A549 (cell line): Measurements from ENCODE around the gene ZNF821. TPM values are rescaled to one million over a fixed set of nuclear protein-coding genes. Genes with fewer than 3 reads are reported as not detected.

Source experiments
- ATAC-seq, 2 experiments: fragments of 200-7000 bp in 1 of 2; fragments of >200 bp in 1 of 2; cut with Nextera tagmentation in 1 of 2; cut with Tn5 transposase in 1 of 2; 3 replicates each; pipeline versions ENCODE4 v1.8.0 to v1.9.1; 2018 to 2020; ENCODE audit warnings: mild to moderate bottlenecking in 1 of 2, moderate library complexity in 1 of 2
- CTCF ChIA-PET: fragments of 300-600 bp; sonication (Branson Sonifier 250); formaldehyde crosslinking; extraction: SDS; loops from one replicate; lab custom pipeline; 2021; ENCODE audit warnings: antibody characterized with exemption, inconsistent platforms; lab: Yijun Ruan, JAX
- POLR2A ChIA-PET: fragments of 350-600 bp; formaldehyde crosslinking; extraction: SDS; loops from one replicate; lab custom pipeline; 2021; ENCODE audit warnings: antibody characterized with exemption, inconsistent platforms; lab: Yijun Ruan, JAX
- DNase-seq, 2 experiments: peaks; one replicate each; pipeline versions ENCODE4 v3.0.0 to v3.0.0-alpha.2; 2011 to 2016; ENCODE audit warnings: low read depth in 1 of 2, low spot score in 1 of 2
- FAIRE-seq: peaks from 2 replicates; lab custom pipeline; 2011; peaks lifted over from hg19 to GRCh38; lab: Jason Lieb, UNC
- H3K27ac ChIP-seq, 2 experiments: fragments of >200 bp; sonication (Bioruptor Twin); formaldehyde crosslinking; 3 replicates each; pipeline ENCODE4 v1.5.1; 2016 to 2017
- H3K4me1 ChIP-seq: fragments of >200 bp; sonication (Bioruptor Twin); formaldehyde crosslinking; 3 replicates; pipeline ENCODE4 v1.6.1; 2016
- H3K4me2 ChIP-seq: fragments of >200 bp; sonication (Bioruptor Twin); formaldehyde crosslinking; 3 replicates; pipeline ENCODE4 v1.6.1; 2016
- H3K4me3 ChIP-seq: fragments of >200 bp; sonication (Bioruptor Twin); formaldehyde crosslinking; 3 replicates; pipeline ENCODE4 v1.5.1; 2016
- H3K9me3 ChIP-seq: fragments of >200 bp; sonication (Bioruptor Twin); formaldehyde crosslinking; 3 replicates; pipeline ENCODE4 v1.6.1; 2016
- CBX2 ChIP-seq: fragments of 200-600 bp; sonication (generic); IDR thresholded peaks from 2 replicates; pipeline ENCODE4 v1.6.1; 2016; ENCODE audit warnings: low read depth, mild to moderate bottlenecking, borderline replicate concordance
- CBX8 ChIP-seq: fragments of 200-600 bp; sonication (generic); IDR thresholded peaks from 2 replicates; pipeline ENCODE4 v1.6.1; 2016
- CEBPB ChIP-seq, 2 experiments: fragments of >200 bp in 1 of 2; sonication (Bioruptor Twin) in 1 of 2; formaldehyde crosslinking in 1 of 2; IDR thresholded peaks; 2 replicates each; pipeline ENCODE4 v1.6.1; 2012 to 2016
- EHF ChIP-seq: fragments of 250-450 bp; sonication (Bioruptor Pico); IDR thresholded peaks from 2 replicates; pipeline ENCODE4 v1.5.0; 2020; ENCODE audit warnings: mild to moderate bottlenecking
- ESRRA ChIP-seq: fragments of 150-350 bp; IDR thresholded peaks from 2 replicates; pipeline ENCODE4 v1.6.1; 2014; ENCODE audit warnings: mild to moderate bottlenecking, low read length, borderline replicate concordance
- FOXS1 ChIP-seq: fragments of 250-450 bp; sonication (Bioruptor Pico); IDR thresholded peaks from 2 replicates; pipeline ENCODE4 v1.5.0; 2020; ENCODE audit warnings: mild to moderate bottlenecking, moderate library complexity
- HOXB13 ChIP-seq: fragments of 250-450 bp; sonication (Bioruptor Pico); IDR thresholded peaks from 2 replicates; pipeline ENCODE4 v1.5.0; 2020; ENCODE audit warnings: low read depth, mild to moderate bottlenecking, moderate library complexity
- JUN ChIP-seq, 2 experiments: fragments of >200 bp; sonication (Bioruptor Twin); formaldehyde crosslinking; IDR thresholded peaks; 2 replicates in 1 of 2; 3 replicates in 1 of 2; pipeline ENCODE4 v1.6.1; 2016 to 2017
- MAZ ChIP-seq: fragments of 150-350 bp; IDR thresholded peaks from 2 replicates; pipeline ENCODE4 v1.6.1; 2014; ENCODE audit warnings: antibody characterized with exemption, low read depth, low read length, borderline replicate concordance
- NR3C1 ChIP-seq: fragments of >200 bp; sonication (Bioruptor Twin); formaldehyde crosslinking; IDR thresholded peaks from 3 replicates; pipeline ENCODE4 v1.6.1; 2017
- PHF8 ChIP-seq: fragments of 200-600 bp; sonication (generic); IDR thresholded peaks from 2 replicates; pipeline ENCODE4 v1.6.1; 2016; ENCODE audit warnings: low read depth, mild to moderate bottlenecking, antibody characterized with exemption, moderate library complexity, borderline replicate concordance
- POLR2A ChIP-seq: IDR thresholded peaks from 2 replicates; pipeline ENCODE4 v1.6.1; 2012; ENCODE audit warnings: mild to moderate bottlenecking, low read length
- POLR2AphosphoS2 ChIP-seq: conservative IDR thresholded peaks from 2 replicates; pipeline ENCODE4 v1.6.1; 2012; ENCODE audit warnings: low read length, improper control_type of control experiment, inconsistent platforms
- RAD21 ChIP-seq, 2 experiments: fragments of >200 bp in 1 of 2; sonication (Bioruptor Twin) in 1 of 2; formaldehyde crosslinking in 1 of 2; IDR thresholded peaks in 1 of 2; conservative IDR thresholded peaks in 1 of 2; 2 replicates in 1 of 2; 3 replicates in 1 of 2; pipeline ENCODE4 v1.6.1; 2012 to 2018; ENCODE audit warnings: inconsistent platforms in 1 of 2
- RCOR1 ChIP-seq: fragments of 150-350 bp; IDR thresholded peaks from 2 replicates; pipeline ENCODE4 v1.6.1; 2014; ENCODE audit warnings: antibody characterized with exemption, low read length, low read depth
- RFX5 ChIP-seq: fragments of 450-650 bp; IDR thresholded peaks from 2 replicates; pipeline ENCODE4 v1.7.1; 2014; ENCODE audit warnings: antibody characterized with exemption, mild to moderate bottlenecking, moderate library complexity
- RNF2 ChIP-seq: fragments of 200-600 bp; sonication (generic); IDR thresholded peaks from 2 replicates; pipeline ENCODE4 v1.6.1; 2016; ENCODE audit warnings: low read depth, mild to moderate bottlenecking, antibody characterized with exemption, moderate library complexity, borderline replicate concordance
- SMC3 ChIP-seq: fragments of >200 bp; sonication (Bioruptor Twin); formaldehyde crosslinking; IDR thresholded peaks from 3 replicates; pipeline ENCODE4 v1.6.1; 2018; ENCODE audit warnings: inconsistent platforms
- SREBF2 ChIP-seq: fragments of 450-650 bp; IDR thresholded peaks from 2 replicates; pipeline ENCODE4 v1.6.1; 2014; ENCODE audit warnings: mild to moderate bottlenecking, moderate library complexity
- TFCP2L1 ChIP-seq: fragments of 250-450 bp; sonication (Bioruptor Pico); IDR thresholded peaks from 2 replicates; pipeline ENCODE4 v1.5.0; 2021; ENCODE audit warnings: mild to moderate bottlenecking
- ZC3H11A ChIP-seq: fragments of 450-650 bp; IDR thresholded peaks from 2 replicates; pipeline ENCODE4 v1.6.1; 2014; ENCODE audit warnings: antibody characterized with exemption, mild to moderate bottlenecking
- ZFP36 ChIP-seq: fragments of 450-650 bp; IDR thresholded peaks from 2 replicates; pipeline ENCODE4 v1.6.1; 2014; ENCODE audit warnings: borderline replicate concordance; ENCODE audit not compliant: partially characterized antibody
- ZNF302 ChIP-seq: fragments of 250-450 bp; sonication (Bioruptor Pico); IDR thresholded peaks from 2 replicates; pipeline ENCODE4 v1.9.0; 2021; ENCODE audit warnings: inconsistent platforms, mild to moderate bottlenecking, moderate library complexity
- WGBS: methylation state at CpG from one replicate; pipeline ENCODE4 v1.1.6; 2017; ENCODE audit errors: missing lambda C conversion rate; 5-methylcytosine and 5-hydroxymethylcytosine counted together
- polyA plus RNA-seq, 4 experiments: library from polyadenylated mRNA; depleted of rRNA in 3 of 4; stranded (reverse); fragments of >200 nt; fragmentation: RNase III in 1 of 4; extraction: RNeasy Plus Mini Kit Qiagen cat#74134 plus additional on column Dnase treatment in 1 of 4; gene quantifications; 2 replicates in 3 of 4; 3 replicates in 1 of 4; pipeline ENCODE4 v1.2.3, GENCODE V29; 2011 to 2017
- TF ChIP-seq, protein P1 (sequence below): fragments of >200 bp; sonication (Bioruptor Twin); formaldehyde crosslinking; IDR thresholded peaks from 3 replicates; pipeline ENCODE4 v1.6.1; 2016
- TF ChIP-seq, protein P2 (sequence below): fragments of >200 bp; sonication (Bioruptor Twin); formaldehyde crosslinking; IDR thresholded peaks from 2 replicates; pipeline ENCODE4 v1.6.1; 2016
- TF ChIP-seq, protein P3 (sequence below): IDR thresholded peaks from 2 replicates; pipeline ENCODE4 v1.6.1; 2012
- TF ChIP-seq, protein P4 (sequence below): IDR thresholded peaks from 2 replicates; pipeline ENCODE4 v1.6.1; 2012
- TF ChIP-seq, protein P5 (sequence below): fragments of 200-600 bp; sonication (generic); IDR thresholded peaks from 2 replicates; pipeline ENCODE4 v1.6.1; 2016; ENCODE audit warnings: antibody characterized with exemption, mild to moderate bottlenecking, moderate library complexity

The ZNF821 gene
- polyA plus RNA-seq, 2 of the 4 experiments (the other 2 are of a cell fraction), result 3.8 to 4.5 TPM

DNA sequence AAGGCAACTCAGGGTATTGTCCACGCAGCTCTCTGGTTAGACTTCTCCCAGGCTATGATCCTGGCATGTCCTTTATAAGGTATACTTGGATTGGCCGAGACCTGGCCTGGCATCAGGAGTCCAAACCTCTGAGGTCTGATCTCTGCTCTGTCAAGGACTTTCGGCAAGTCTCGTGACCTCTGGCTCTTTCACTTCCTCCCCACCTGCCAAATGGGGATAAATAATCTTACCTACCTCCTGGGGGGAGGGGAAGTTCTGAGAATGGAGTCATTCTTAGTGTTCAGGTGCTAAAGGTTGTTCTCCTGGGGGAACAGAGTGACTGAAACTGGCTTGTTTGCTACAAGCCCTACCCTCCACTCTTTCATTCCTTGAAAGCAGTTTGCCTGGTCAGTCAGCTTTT lies 30.6 kb downstream of the ZNF821 start:
- ATAC-seq, result no peak
- CTCF ChIA-PET, result interaction anchor here (0.6 to 1.9 kb wide), 2 partner anchors 29 to 32 kb away, joined by 3 to 10 read pairs; no protein-coding TSS in a partner anchor
- TF ChIP-seq, protein P1, sequence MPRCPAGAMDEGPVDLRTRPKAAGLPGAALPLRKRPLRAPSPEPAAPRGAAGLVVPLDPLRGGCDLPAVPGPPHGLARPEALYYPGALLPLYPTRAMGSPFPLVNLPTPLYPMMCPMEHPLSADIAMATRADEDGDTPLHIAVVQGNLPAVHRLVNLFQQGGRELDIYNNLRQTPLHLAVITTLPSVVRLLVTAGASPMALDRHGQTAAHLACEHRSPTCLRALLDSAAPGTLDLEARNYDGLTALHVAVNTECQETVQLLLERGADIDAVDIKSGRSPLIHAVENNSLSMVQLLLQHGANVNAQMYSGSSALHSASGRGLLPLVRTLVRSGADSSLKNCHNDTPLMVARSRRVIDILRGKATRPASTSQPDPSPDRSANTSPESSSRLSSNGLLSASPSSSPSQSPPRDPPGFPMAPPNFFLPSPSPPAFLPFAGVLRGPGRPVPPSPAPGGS, result no peak
- TF ChIP-seq, all 56 proteins: peak for 0
- Histone ChIP-seq H3K9me3 (no peaks in the 10 kb centered on the region), H3K4me2 (no peak overlapping the region), H3K4me1 (peaks cover 2% of the 10 kb centered on the region; the same call in 1 of the 3 replicates), H3K27ac (no peak overlapping the region), H3K4me3 (no peak overlapping the region)
- DNase-seq, result no peak
- no peak for FAIRE-seq
- WGBS, result 93% methylated on average over 4 of the region's 4 CpGs
- POLR2A ChIA-PET, result no interaction called here

DNA sequence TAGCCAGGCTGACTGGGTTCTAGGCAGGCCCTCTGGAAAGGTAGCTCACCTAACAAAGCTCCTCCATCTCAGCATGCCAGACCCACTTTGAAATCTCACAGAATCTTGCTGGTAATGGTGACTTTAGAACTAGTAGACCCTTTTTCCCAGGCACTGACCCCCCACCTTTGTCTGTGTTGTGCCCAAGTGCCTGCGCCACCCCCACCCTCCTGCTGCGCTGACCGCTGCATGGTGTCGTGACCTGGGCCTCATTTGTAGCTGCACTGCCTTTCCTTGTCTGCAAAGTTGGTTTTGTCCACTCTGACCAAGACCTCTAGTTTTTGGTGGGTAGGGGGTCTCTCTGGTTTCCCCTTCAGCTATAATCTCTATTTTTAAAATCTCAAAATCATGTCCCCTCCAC lies 31.4 kb downstream of the ZNF821 start:
- TF ChIP-seq CBX2, result no peak
- TF ChIP-seq RAD21 (conservative IDR thresholded peaks at IDR 0.05 in 1 of 2, IDR thresholded peaks at IDR 0.05 in 1 of 2), result no peak
- TF ChIP-seq NR3C1, result no peak
- TF ChIP-seq PHF8, result no peak
- TF ChIP-seq, protein P2, sequence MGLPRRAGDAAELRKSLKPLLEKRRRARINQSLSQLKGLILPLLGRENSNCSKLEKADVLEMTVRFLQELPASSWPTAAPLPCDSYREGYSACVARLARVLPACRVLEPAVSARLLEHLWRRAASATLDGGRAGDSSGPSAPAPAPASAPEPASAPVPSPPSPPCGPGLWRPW, result no peak
- no peak for TF ChIP-seq JUN (IDR thresholded peaks at IDR 0.05)
- no peak for TF ChIP-seq CBX8
- TF ChIP-seq FOXS1 (CRISPR knock-in tag), result no peak
- no peak for TF ChIP-seq ZC3H11A
- TF ChIP-seq SMC3, result no peak
- TF ChIP-seq, protein P3, sequence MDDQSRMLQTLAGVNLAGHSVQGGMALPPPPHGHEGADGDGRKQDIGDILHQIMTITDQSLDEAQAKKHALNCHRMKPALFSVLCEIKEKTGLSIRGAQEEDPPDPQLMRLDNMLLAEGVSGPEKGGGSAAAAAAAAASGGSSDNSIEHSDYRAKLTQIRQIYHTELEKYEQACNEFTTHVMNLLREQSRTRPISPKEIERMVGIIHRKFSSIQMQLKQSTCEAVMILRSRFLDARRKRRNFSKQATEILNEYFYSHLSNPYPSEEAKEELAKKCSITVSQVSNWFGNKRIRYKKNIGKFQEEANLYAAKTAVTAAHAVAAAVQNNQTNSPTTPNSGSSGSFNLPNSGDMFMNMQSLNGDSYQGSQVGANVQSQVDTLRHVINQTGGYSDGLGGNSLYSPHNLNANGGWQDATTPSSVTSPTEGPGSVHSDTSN, result no peak
- no peak for TF ChIP-seq HOXB13
- no peak for TF ChIP-seq POLR2A
- TF ChIP-seq ESRRA, result no peak
- TF ChIP-seq, protein P4, sequence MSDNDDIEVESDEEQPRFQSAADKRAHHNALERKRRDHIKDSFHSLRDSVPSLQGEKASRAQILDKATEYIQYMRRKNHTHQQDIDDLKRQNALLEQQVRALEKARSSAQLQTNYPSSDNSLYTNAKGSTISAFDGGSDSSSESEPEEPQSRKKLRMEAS, result no peak
- TF ChIP-seq RFX5, result no peak
- no peak for TF ChIP-seq SREBF2
- no peak for TF ChIP-seq TFCP2L1 (CRISPR knock-in tag)
- TF ChIP-seq RNF2, result no peak
- TF ChIP-seq CEBPB (IDR thresholded peaks at IDR 0.05), result no peak
- no peak for DNase-seq
- no peaks in the 10 kb centered on the region for H3K4me1 ChIP-seq
- no peaks in the 10 kb centered on the region for H3K9me3 ChIP-seq
- FAIRE-seq, result no peak
- 100% methylated on average over 4 of the region's 4 CpGs for WGBS
- no peak overlapping the region for H3K27ac ChIP-seq
- H3K4me2 ChIP-seq, result no peak overlapping the region
- ATAC-seq, result no peak
- POLR2A ChIA-PET, result no interaction called here
- CTCF ChIA-PET, result interaction anchor here (1.1 to 1.9 kb wide), 2 partner anchors 30 to 109 kb away, joined by 3 to 10 read pairs; no protein-coding TSS in a partner anchor
- no peak overlapping the region for H3K4me3 ChIP-seq

DNA sequence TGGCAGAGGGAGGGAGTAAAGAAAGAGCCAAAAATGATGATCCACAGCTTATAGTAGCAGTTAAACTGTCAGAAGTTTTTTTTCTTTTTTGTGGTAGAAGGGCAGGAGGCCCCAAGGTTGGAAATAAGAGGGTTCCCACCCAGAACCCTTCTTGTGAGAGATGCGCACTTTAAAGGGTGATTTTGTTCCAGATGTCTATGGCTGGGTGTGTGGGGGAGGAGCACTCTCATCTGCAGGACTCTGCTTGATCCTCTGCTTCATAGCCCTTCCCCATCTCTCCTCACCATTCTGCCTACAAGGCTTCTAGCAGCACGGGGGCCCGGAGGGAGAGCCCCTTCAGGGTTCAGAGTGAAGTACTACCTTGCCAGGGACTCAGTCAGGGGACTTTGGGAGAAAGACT lies 31.8 kb downstream of the ZNF821 start:
- Histone ChIP-seq H3K4me1 (peaks cover 2% of the 10 kb centered on the region), H3K27ac (no peak overlapping the region), H3K9me3 (no peaks in the 10 kb centered on the region), H3K4me3 (no peak overlapping the region), H3K4me2 (no peak overlapping the region)
- ChIA-PET CTCF (interaction anchor here (1.1 to 1.9 kb wide), 2 partner anchors 30 to 109 kb away, joined by 3 to 10 read pairs; no protein-coding TSS in a partner anchor), POLR2A (no interaction called here)
- no peak for FAIRE-seq
- 75% methylated on average over 3 of the region's 3 CpGs for WGBS
- no peak for ATAC-seq
- no peak for DNase-seq
- TF ChIP-seq MAZ (no peak), ZFP36 (no peak), RCOR1 (no peak), FOXS1 (CRISPR knock-in tag) (no peak), RAD21 (conservative IDR thresholded peaks at IDR 0.05 in 1 of 2, IDR thresholded peaks at IDR 0.05 in 1 of 2) (no peak), RFX5 (no peak), POLR2AphosphoS2 (no peak), ESRRA (no peak), SMC3 (no peak), ZNF302 (CRISPR knock-in tag) (no peak), EHF (CRISPR knock-in tag) (no peak)
- TF ChIP-seq, protein P1, result no peak
- TF ChIP-seq, protein P5, sequence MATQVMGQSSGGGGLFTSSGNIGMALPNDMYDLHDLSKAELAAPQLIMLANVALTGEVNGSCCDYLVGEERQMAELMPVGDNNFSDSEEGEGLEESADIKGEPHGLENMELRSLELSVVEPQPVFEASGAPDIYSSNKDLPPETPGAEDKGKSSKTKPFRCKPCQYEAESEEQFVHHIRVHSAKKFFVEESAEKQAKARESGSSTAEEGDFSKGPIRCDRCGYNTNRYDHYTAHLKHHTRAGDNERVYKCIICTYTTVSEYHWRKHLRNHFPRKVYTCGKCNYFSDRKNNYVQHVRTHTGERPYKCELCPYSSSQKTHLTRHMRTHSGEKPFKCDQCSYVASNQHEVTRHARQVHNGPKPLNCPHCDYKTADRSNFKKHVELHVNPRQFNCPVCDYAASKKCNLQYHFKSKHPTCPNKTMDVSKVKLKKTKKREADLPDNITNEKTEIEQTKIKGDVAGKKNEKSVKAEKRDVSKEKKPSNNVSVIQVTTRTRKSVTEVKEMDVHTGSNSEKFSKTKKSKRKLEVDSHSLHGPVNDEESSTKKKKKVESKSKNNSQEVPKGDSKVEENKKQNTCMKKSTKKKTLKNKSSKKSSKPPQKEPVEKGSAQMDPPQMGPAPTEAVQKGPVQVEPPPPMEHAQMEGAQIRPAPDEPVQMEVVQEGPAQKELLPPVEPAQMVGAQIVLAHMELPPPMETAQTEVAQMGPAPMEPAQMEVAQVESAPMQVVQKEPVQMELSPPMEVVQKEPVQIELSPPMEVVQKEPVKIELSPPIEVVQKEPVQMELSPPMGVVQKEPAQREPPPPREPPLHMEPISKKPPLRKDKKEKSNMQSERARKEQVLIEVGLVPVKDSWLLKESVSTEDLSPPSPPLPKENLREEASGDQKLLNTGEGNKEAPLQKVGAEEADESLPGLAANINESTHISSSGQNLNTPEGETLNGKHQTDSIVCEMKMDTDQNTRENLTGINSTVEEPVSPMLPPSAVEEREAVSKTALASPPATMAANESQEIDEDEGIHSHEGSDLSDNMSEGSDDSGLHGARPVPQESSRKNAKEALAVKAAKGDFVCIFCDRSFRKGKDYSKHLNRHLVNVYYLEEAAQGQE, result no peak
